Lung (tissue), 12 donors: ENCODE results near the gene DISC1. TPM values are rescaled to one million over a fixed set of nuclear protein-coding genes. Genes with fewer than 3 reads are reported as not detected.
"Not testable (repeated sequence)": the region's sequence is repeated elsewhere in the genome, so short reads cannot be mapped to it uniquely, and the experiment has no call there.

ENCODE experiments used
- ATAC-seq: fragments of 200-7000 bp; cut with Tn5 transposase; one replicate; pipeline ENCODE4 v1.9.1; 2020; ENCODE audit warnings: moderate number of reproducible peaks; ENCODE audit not compliant: insufficient read depth, low FRiP score
- DNase-seq, 3 donors: peaks; one replicate each; pipeline ENCODE4 v3.0.0-alpha.2; 2013 to 2017
- H3K27ac ChIP-seq, 2 donors: one replicate each; pipeline ENCODE4 v1.5.1; 2013; ENCODE audit warnings: mild to moderate bottlenecking in 2 of 2, moderate library complexity in 2 of 2, control low read depth in 1 of 2, inconsistent platforms in 1 of 2, low read depth in 1 of 2, low read length in 1 of 2
- H3K27me3 ChIP-seq, 3 donors: one replicate each; pipeline ENCODE4 v1.5.1; 2013; ENCODE audit warnings: low read length in 2 of 3; ENCODE audit not compliant: control insufficient read depth in 3 of 3, insufficient read depth in 3 of 3
- H3K36me3 ChIP-seq, 4 donors: one replicate each; pipeline ENCODE4 v1.5.1; 2013; ENCODE audit warnings: low read length in 4 of 4, mild to moderate bottlenecking in 1 of 4, moderate library complexity in 1 of 4; ENCODE audit not compliant: control insufficient read depth in 4 of 4, insufficient read depth in 4 of 4
- H3K4me1 ChIP-seq, 5 donors: one replicate each; pipeline ENCODE4 v1.5.1; 2013; ENCODE audit warnings: low read length in 5 of 5, mild to moderate bottlenecking in 2 of 5, moderate library complexity in 1 of 5; ENCODE audit not compliant: control insufficient read depth in 5 of 5, insufficient read depth in 5 of 5
- H3K4me3 ChIP-seq: one replicate; pipeline ENCODE4 v1.5.1; 2013; ENCODE audit warnings: mild to moderate bottlenecking, control low read depth, moderate library complexity
- H3K9ac ChIP-seq, 2 donors: one replicate each; pipeline ENCODE4 v1.5.1; 2013; ENCODE audit warnings: low read length in 2 of 2, control low read depth in 1 of 2; ENCODE audit not compliant: insufficient read depth in 1 of 2
- H3K9me3 ChIP-seq, 4 donors: one replicate each; pipeline ENCODE4 v1.5.1; 2013; ENCODE audit warnings: low read length in 3 of 4, mild to moderate bottlenecking in 1 of 4, moderate library complexity in 1 of 4; ENCODE audit not compliant: control insufficient read depth in 4 of 4, insufficient read depth in 3 of 4
- WGBS, 2 donors: extraction: QIAGEN DNeasy Blood & Tissue Kit; methylation state at CpG; one replicate each; pipeline ENCODE4 v1.1.7; 2013; 5-methylcytosine and 5-hydroxymethylcytosine counted together
- polyA plus RNA-seq, 2 donors: library from polyadenylated mRNA; stranded (reverse); fragments of 200-250 nt; gene quantifications; one replicate each; pipeline ENCODE4 v1.2.1, GENCODE V29; 2013
- total RNA-seq, 2 donors: library from RNA; depleted of rRNA in 1 of 2; stranded (reverse); fragments of >200 nt in 1 of 2; gene quantifications; one replicate each; pipeline ENCODE4 v1.2.1, GENCODE V29; 2014 to 2021
- TF ChIP-seq, protein P1 (sequence below): IDR thresholded peaks from 2 replicates; pipeline ENCODE4 v1.5.1; 2012; ENCODE audit warnings: mild to moderate bottlenecking; ENCODE audit errors: control extremely low read depth, extremely low read depth
- donor health status: control.
- donor health status: control.
- donor health status: Bipolar disorder and iron deficiency.
- donor health status: healthy.
- donor health status: DM: yes; HTN: yes; CAD: no.

DISC1 gene
- total and polyA plus RNA-seq, 4 donors = 0.98 to 32.9 (median 6.1) TPM

DNA sequence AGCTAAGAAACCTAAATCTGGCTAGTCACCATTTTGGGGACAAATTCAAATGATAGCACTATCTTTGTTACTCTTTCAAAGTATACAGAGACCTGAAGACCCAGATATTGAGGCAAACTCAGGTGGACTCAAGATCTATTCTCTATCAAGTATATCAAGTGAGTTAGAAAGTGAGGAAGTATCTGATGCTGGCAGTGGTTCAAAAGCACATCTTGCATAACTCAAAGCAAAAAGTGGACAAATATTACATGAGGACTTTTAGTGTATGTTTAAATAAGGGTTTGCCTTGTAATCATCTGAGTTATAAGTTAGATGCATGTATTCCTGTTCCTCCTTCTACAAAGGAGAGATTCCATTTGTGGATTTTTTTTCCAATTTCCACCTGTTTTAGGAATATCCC is 338.4 kb downstream of the DISC1 start:
- H3K9ac ChIP-seq = no peak overlapping the region
- H3K36me3 ChIP-seq = peaks cover 0 to 4% (median under 1%) of the 10 kb centered on the region in 4 donors
- H3K27me3 ChIP-seq = no peaks in the 10 kb centered on the region
- H3K9me3 ChIP-seq = no peaks in the 10 kb centered on the region
- no peaks in the 10 kb centered on the region for H3K4me1 ChIP-seq
- DNase-seq = no peak
- ATAC-seq = no peak
- no peak overlapping the region for H3K27ac ChIP-seq
- TF ChIP-seq, protein P1, sequence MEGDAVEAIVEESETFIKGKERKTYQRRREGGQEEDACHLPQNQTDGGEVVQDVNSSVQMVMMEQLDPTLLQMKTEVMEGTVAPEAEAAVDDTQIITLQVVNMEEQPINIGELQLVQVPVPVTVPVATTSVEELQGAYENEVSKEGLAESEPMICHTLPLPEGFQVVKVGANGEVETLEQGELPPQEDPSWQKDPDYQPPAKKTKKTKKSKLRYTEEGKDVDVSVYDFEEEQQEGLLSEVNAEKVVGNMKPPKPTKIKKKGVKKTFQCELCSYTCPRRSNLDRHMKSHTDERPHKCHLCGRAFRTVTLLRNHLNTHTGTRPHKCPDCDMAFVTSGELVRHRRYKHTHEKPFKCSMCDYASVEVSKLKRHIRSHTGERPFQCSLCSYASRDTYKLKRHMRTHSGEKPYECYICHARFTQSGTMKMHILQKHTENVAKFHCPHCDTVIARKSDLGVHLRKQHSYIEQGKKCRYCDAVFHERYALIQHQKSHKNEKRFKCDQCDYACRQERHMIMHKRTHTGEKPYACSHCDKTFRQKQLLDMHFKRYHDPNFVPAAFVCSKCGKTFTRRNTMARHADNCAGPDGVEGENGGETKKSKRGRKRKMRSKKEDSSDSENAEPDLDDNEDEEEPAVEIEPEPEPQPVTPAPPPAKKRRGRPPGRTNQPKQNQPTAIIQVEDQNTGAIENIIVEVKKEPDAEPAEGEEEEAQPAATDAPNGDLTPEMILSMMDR = no peak
- no peak overlapping the region for H3K4me3 ChIP-seq

DNA sequence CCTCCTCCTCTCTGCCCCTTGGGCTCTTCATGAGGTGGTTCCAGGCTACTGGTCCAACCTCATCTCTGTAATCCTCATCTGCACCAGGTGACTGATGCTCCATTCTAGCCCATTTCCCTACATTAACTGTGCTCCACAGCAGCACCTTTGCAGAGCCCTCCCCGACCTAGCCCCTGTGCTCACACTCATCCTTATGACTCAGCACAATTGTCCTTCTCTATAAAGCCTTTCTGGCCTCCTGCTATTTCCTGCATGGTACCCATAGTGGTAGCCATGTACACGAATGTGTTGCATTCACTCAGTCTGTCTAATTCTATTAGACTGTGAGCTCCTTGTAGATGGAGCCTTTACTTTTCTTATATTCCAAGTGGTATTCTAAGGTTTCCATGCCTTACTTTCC is 339.0 kb downstream of the DISC1 start:
- DNase-seq (no peak), ATAC-seq (no peak)
- Histone ChIP-seq H3K27me3 (no peaks in the 10 kb centered on the region), H3K36me3 (peaks cover 0 to 4% (median under 1%) of the 10 kb centered on the region in 4 donors), H3K9ac (no peak overlapping the region), H3K4me1 (peaks cover 0 to under 1% (median 0%) of the 10 kb centered on the region in 5 donors), H3K9me3 (no peaks in the 10 kb centered on the region), H3K27ac (no peak overlapping the region), H3K4me3 (no peak overlapping the region)
- TF ChIP-seq, protein P1 = no peak
- 86 to 89% methylated on average over 2 of the region's 2 CpGs for WGBS, 2 donors

DNA sequence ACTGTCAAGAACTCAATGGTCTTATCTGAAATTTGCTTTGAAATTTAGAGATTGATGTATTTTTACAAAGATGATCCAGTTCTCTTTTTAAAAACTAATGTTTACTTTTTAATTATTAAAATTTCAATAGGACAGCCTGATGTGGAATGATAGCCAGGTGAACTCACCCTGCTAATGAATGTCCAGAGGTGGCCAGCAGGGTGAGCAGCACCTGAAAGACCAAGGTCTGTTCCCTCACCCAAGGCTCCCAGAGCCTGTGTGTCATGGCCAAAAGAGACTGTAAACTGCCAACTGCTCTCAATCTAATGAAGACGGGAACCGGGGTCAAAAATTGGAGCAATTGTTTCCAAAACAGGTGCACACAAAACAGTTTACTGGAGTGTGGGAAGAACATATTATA is 340.4 kb downstream of the DISC1 start:
- Histone ChIP-seq H3K27ac (no peak overlapping the region), H3K4me1 (peaks cover 0 to 8% (median 3%) of the 10 kb centered on the region in 5 donors), H3K9me3 (no peaks in the 10 kb centered on the region), H3K27me3 (no peaks in the 10 kb centered on the region), H3K9ac (no peak overlapping the region), H3K4me3 (no peak overlapping the region), H3K36me3 (peaks cover 0 to 4% (median under 1%) of the 10 kb centered on the region in 4 donors)
- ATAC-seq = no peak
- TF ChIP-seq, protein P1 = no peak
- WGBS, 2 donors = 93 to 96% methylated on average over 2 of the region's 2 CpGs
- DNase-seq = no peak

DNA sequence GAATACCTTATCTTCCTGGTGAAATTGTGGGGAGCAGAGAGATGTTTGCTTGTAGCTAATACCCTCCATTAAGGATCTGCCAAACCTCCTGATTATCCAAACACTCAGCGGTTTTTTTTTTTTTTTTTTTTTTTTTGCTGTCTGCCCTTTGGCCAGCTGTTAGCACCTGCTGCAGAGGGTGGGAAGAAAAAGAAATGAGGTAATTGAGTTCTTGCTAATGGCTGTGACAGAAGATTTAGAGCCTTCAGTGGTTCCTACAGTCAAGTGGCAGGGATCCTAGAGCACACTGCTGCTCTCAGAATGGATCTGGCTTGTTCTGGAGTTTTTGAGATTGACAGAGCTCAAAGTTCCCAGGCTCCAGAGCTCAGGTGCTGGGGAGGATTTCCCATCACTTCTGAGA is 342.5 kb downstream of the DISC1 start:
- TF ChIP-seq, protein P1 = no peak
- Histone ChIP-seq H3K27ac (no peak overlapping the region), H3K36me3 (peaks cover 0 to 1% (median 0%) of the 10 kb centered on the region in 4 donors), H3K9ac (no peak overlapping the region), H3K4me3 (no peak overlapping the region), H3K27me3 (no peaks in the 10 kb centered on the region), H3K9me3 (no peaks in the 10 kb centered on the region), H3K4me1 (peaks cover 0 to 20% (median 5%) of the 10 kb centered on the region in 5 donors)
- ATAC-seq (no peak), DNase-seq (no peak)
- WGBS, 2 donors = 56 to 100% methylated on average over 1 of the region's 1 CpG

DNA sequence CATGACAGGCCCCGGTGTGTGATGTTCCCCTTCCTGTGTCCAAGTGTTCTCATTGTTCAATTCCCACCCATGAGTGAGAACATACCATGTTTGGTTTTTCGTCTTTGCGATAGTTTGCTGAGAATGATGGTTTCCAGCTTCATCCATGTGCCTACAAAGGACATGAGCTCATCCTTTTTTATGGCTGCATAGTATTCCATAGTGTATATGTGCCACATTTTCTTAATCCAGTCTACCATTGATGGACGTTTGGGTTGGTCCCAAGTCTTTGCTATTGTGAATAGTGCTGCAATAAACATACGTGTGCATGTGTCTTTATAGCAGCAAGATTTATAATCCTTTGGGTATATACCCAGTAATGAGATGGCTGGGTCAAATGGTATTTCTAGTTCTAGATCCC is 343.2 kb downstream of the DISC1 start:
- not testable (repeated sequence) for H3K27me3 ChIP-seq, ATAC-seq, H3K9me3 ChIP-seq, H3K4me3 ChIP-seq, H3K9ac ChIP-seq, H3K36me3 ChIP-seq, DNase-seq, H3K27ac ChIP-seq
- 93 to 96% methylated on average over 5 of the region's 5 CpGs for WGBS, 2 donors
- peaks cover 0 to 22% (median 5%) of the 10 kb centered on the region in 5 donors for H3K4me1 ChIP-seq
